Glutamatergic neuron (in vitro differentiated cells): ENCODE measurements around the gene MMP17. TPM values are rescaled to one million over a fixed set of nuclear protein-coding genes. Genes with fewer than 3 reads are reported as not detected.
"Not testable (repeated sequence)": the region's sequence is repeated elsewhere in the genome, so short reads cannot be mapped to it uniquely, and the experiment has no call there.

Source experiments
- DNase-seq: peaks from one replicate; pipeline ENCODE4 v3.0.0; 2022
- H3K27ac Mint-ChIP-seq: one replicate; pipeline ENCODE4 v1.8.0; 2020; ENCODE audit warnings: mild to moderate bottlenecking, mixed read lengths, inconsistent platforms; ENCODE audit not compliant: unreplicated experiment
- H3K27me3 Mint-ChIP-seq: one replicate; pipeline ENCODE4 v1.8.0; 2020; ENCODE audit warnings: mild to moderate bottlenecking, moderate library complexity, mixed read lengths, inconsistent platforms; ENCODE audit not compliant: unreplicated experiment
- H3K36me3 Mint-ChIP-seq: one replicate; pipeline ENCODE4 v1.8.0; 2020; ENCODE audit warnings: mild to moderate bottlenecking, mixed read lengths, inconsistent platforms; ENCODE audit not compliant: unreplicated experiment
- H3K4me1 Mint-ChIP-seq: one replicate; pipeline ENCODE4 v1.8.0; 2020; ENCODE audit warnings: mild to moderate bottlenecking, low read depth, mixed read lengths, inconsistent platforms; ENCODE audit not compliant: unreplicated experiment
- H3K4me3 Mint-ChIP-seq: one replicate; pipeline ENCODE4 v1.8.0; 2020; ENCODE audit warnings: mild to moderate bottlenecking, mixed read lengths, inconsistent platforms; ENCODE audit not compliant: unreplicated experiment
- H3K9me3 Mint-ChIP-seq: one replicate; pipeline ENCODE4 v1.8.0; 2020; ENCODE audit warnings: mild to moderate bottlenecking, moderate library complexity, mixed read lengths, inconsistent platforms; ENCODE audit not compliant: unreplicated experiment
- total RNA-seq: library from RNA; stranded (reverse); fragmentation: NEBNext Ultra II Directional; extraction: Animal tissue kit (Norgen Biotek cat#: 25700); gene quantifications from one replicate; pipeline ENCODE4 v1.2.1, GENCODE V29; 2021; ENCODE audit not compliant: unreplicated experiment
- TF ChIP-seq, protein P1 (sequence below): fragments of 200-600 bp; sonication (generic); IDR thresholded peaks from one replicate; pipeline ENCODE4 v1.5.0; 2021; ENCODE audit not compliant: partially characterized antibody, unreplicated experiment

The MMP17 gene
- total RNA-seq, 1 donor from 2014 or later = 65.8 TPM

DNA sequence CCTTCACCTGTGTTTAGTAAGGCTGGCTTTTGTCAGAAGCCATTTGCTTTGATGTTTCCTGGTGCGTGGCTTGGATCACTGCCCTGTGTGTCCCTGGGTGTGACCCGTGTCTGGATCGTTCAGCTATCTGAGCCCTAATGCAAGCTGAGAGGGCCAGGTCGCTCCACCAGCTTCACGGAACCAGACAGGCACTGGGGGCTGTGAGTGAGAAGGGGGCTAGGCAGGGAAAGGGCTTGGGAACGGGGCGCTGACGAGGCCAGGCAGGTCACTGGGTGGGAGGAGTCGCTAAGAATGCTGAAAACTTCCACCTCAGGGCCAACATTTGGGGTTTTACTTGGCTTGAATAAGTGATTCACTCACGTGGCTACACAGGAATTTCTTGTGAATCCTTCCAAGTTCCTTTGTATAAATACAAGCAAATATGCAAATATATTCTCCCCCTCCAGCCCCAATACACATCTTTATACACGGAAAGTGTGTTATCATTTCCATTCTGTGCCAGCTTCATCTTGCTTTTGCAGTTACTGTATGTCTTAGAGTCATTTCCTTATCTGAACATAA is 24.2 kb upstream of the MMP17 start:
- TF ChIP-seq, protein P1, sequence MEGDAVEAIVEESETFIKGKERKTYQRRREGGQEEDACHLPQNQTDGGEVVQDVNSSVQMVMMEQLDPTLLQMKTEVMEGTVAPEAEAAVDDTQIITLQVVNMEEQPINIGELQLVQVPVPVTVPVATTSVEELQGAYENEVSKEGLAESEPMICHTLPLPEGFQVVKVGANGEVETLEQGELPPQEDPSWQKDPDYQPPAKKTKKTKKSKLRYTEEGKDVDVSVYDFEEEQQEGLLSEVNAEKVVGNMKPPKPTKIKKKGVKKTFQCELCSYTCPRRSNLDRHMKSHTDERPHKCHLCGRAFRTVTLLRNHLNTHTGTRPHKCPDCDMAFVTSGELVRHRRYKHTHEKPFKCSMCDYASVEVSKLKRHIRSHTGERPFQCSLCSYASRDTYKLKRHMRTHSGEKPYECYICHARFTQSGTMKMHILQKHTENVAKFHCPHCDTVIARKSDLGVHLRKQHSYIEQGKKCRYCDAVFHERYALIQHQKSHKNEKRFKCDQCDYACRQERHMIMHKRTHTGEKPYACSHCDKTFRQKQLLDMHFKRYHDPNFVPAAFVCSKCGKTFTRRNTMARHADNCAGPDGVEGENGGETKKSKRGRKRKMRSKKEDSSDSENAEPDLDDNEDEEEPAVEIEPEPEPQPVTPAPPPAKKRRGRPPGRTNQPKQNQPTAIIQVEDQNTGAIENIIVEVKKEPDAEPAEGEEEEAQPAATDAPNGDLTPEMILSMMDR = no peak
- Mint-ChIP-seq H3K4me1 (no peaks in the 10 kb centered on the region), H3K36me3 (no peaks in the 10 kb centered on the region), H3K27ac (no peak overlapping the region), H3K4me3 (no peak overlapping the region), H3K27me3 (no peaks in the 10 kb centered on the region), H3K9me3 (peaks cover 2% of the 10 kb centered on the region)
- DNase-seq = no peak

DNA sequence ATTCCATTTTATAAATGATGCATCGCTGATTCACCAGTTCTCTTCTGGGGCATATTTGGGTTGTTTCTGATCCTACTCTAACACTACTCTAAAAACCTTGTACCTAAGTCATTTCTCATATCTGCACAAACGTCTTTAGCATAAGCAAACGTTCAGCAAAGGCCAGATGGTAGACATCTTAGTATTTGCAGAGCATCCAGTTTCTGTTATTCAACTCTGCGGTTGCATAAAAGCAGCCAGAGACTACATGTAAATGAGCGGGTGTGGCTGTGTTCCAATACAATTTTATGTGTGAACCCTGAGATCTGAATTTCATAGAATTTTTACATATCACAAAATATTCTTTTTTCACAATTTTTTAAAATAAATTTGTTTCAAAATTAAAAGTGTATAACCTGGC is 22.8 kb upstream of the MMP17 start:
- Mint-ChIP-seq H3K36me3 (no peaks in the 10 kb centered on the region), H3K27ac (no peak overlapping the region), H3K4me1 (no peaks in the 10 kb centered on the region), H3K27me3 (no peaks in the 10 kb centered on the region), H3K4me3 (no peak overlapping the region), H3K9me3 (peaks cover 2% of the 10 kb centered on the region)
- DNase-seq = no peak
- TF ChIP-seq, protein P1 = no peak

DNA sequence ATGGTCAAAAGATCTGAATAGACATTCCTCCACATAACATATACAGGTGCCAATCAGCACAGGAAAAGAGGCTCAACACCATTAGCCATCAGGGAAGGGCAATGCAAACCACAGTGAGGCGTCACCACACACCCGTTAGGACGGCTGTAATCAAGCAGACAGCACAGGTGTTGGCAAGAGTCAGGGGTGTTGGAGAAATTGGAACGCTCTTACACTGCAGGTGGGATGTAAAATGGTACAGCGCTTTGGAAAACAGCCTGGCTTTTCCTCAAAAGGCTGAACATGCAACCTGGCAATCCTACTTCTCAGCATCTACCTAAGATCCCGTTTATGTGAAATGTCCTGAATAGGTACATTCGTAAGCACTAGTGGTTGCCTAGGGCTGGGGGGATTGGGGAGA is 21.5 kb upstream of the MMP17 start:
- peaks cover 1% of the 10 kb centered on the region for H3K27me3 Mint-ChIP-seq
- H3K9me3 Mint-ChIP-seq = peaks cover 2% of the 10 kb centered on the region
- DNase-seq = no peak
- TF ChIP-seq, protein P1 = no peak
- H3K4me3 Mint-ChIP-seq = no peak overlapping the region
- H3K36me3 Mint-ChIP-seq = no peaks in the 10 kb centered on the region
- no peaks in the 10 kb centered on the region for H3K4me1 Mint-ChIP-seq
- H3K27ac Mint-ChIP-seq = no peak overlapping the region

DNA sequence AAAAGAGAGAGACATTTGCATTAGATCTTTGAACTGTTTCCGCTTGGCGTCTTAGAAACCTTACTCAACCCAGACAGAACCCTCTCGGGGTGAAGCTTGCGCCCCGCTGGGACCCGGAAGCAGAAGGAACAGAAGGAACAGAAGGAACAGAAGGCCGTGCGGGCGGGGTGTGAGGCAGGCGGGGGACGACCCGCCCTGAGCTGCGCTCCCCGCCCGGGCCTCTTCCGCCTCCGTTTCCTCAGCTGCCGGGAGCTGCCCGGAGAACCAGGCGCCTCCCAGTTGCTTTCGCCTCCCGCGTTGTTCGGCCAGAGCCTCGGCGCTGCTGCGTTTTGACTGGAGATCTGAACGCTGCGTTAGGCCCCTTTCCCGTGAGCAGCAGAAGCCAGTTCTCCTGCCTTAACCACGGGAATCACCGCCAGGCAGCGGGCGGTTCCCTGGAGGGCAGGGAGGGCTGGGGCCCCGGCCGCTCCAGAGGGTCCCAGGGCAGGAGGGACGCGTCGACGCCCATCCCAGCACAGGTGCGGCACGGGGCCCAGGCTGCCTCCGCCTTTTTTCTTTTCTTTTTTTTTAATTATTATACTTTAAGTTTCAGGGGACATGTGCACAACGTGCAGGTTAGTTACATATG is 19.3 kb upstream of the MMP17 start:
- Mint-ChIP-seq H3K9me3 (peaks cover 2% of the 10 kb centered on the region), H3K36me3 (peaks cover 4% of the 10 kb centered on the region), H3K27ac (no peak overlapping the region), H3K4me1 (no peaks in the 10 kb centered on the region), H3K27me3 (peaks cover 1% of the 10 kb centered on the region), H3K4me3 (no peak overlapping the region)
- TF ChIP-seq, protein P1 = no peak
- DNase-seq = no peak

DNA sequence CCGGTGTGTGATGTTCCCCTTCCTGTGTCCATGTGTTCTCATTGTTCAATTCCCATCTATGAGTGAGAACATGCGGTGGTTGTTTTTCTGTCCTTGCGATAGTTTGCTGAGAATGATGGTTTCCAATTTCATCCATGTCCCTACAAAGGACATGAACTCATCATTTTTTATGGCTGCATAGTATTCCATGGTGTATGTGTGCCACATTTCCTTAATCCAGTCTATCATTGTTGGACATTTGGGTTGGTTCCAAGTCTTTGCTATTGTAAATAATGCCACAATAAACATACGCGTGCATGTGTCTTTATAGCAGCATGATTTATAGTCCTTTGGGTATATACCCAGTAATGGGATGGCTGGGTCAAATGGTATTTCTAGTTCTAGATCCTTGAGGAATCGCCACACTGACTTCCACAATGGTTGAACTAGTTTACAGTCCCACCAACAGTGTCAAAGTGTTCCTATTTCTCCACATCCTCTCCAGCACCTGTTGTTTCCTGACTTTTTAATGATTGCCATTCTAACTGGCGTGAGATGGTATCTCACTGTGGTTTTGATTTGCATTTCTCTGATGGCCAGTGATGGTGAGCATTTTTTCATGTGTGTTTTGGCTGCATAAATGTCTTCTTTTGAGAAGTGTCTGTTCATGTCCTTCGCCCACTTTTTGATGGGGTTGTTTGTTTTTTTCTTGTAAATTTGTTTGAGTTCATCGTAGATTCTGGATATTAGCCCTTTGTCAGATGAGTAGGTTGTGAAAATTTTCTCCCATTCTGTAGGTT is 18.5 kb upstream of the MMP17 start:
- DNase-seq, H3K4me3 Mint-ChIP-seq, H3K4me1 Mint-ChIP-seq, H3K27ac Mint-ChIP-seq, H3K27me3 Mint-ChIP-seq, H3K9me3 Mint-ChIP-seq, H3K36me3 Mint-ChIP-seq: not testable (repeated sequence)
